Activated naive CD4-positive, alpha-beta T cell treated with anti-CD3 and anti-CD28 coated beads for 36 hours (primary cell): ENCODE measurements around the gene AKAP7. TPM values are rescaled to one million over a fixed set of nuclear protein-coding genes. Genes with fewer than 3 reads are reported as not detected.
"Not testable (repeated sequence)": the region's sequence is repeated elsewhere in the genome, so short reads cannot be mapped to it uniquely, and the experiment has no call there.

Experiments
- CTCF ChIA-PET: fragments of 350-600 bp; sonication (Branson Sonifier 250); formaldehyde crosslinking; loops from one replicate; lab custom pipeline; 2021; ENCODE audit warnings: antibody characterized with exemption; lab: Charles Lee
- DNase-seq: peaks from one replicate; pipeline ENCODE4 v3.0.0-alpha.2; 2020
- H3K27ac Mint-ChIP-seq: one replicate; pipeline ENCODE4 v1.8.0; 2021; ENCODE audit warnings: mild to moderate bottlenecking, mixed read lengths
- H3K27me3 Mint-ChIP-seq: one replicate; pipeline ENCODE4 v1.8.0; 2021; ENCODE audit warnings: low read depth, mixed read lengths
- H3K36me3 Mint-ChIP-seq: one replicate; pipeline ENCODE4 v1.8.0; 2021; ENCODE audit warnings: low read depth, mixed read lengths
- H3K4me1 Mint-ChIP-seq: one replicate; pipeline ENCODE4 v1.8.0; 2021; ENCODE audit warnings: low read depth, mixed read lengths
- H3K4me3 Mint-ChIP-seq: one replicate; pipeline ENCODE4 v1.8.0; 2021; ENCODE audit warnings: mild to moderate bottlenecking, moderate library complexity, mixed read lengths
- H3K9me3 Mint-ChIP-seq: one replicate; pipeline ENCODE4 v1.8.0; 2021; ENCODE audit warnings: mixed read lengths
- intact Hi-C: fragments of 100-400 bp; cut with micrococcal nuclease; formaldehyde crosslinking; loops from one replicate; pipeline ENCODE4 v1.15.1; 2023
- total RNA-seq, 2 experiments: library from RNA; stranded (reverse); gene quantifications; one replicate each; pipeline ENCODE4 v1.2.3, GENCODE V29; 2021

Gene AKAP7
- total RNA-seq, 2 experiments from 2014 or later: 7.3 to 7.5 TPM

GRCh38 chr6:131316654-131317053, 181.4 kb downstream of the AKAP7 start:
- H3K27me3 Mint-ChIP-seq: no peaks in the 10 kb centered on the region
- H3K4me3 Mint-ChIP-seq: no peak overlapping the region
- H3K9me3 Mint-ChIP-seq: peaks cover 13% of the 10 kb centered on the region
- CTCF ChIA-PET: no interaction called here
- no peak for DNase-seq
- H3K27ac Mint-ChIP-seq: no peak overlapping the region
- H3K4me1 Mint-ChIP-seq: no peaks in the 10 kb centered on the region
- H3K36me3 Mint-ChIP-seq: peaks cover 7% of the 10 kb centered on the region
- intact Hi-C loops: no loop called here

DNA sequence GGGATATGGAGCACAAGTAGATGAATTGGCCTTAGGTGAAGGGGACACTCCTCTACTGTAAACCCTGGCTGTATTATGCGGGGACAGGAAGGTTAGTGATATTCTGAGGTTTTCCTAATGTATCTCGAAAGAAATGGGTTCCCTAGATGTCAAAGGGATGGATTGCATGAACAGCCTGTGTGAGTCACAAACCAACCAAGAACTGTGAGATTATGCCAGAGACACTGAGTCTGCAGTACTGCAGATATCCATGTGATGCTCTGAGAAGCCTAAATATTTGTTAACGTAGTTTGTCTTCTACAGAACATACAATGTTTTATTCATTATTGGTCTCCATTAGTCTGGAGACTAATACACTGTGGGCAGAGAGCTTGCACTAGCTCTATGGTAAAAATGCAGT, 182.2 kb downstream of the AKAP7 start:
- no peak overlapping the region for H3K4me3 Mint-ChIP-seq
- intact Hi-C loops: no loop called here
- H3K27ac Mint-ChIP-seq: no peak overlapping the region
- CTCF ChIA-PET: no interaction called here
- no peaks in the 10 kb centered on the region for H3K4me1 Mint-ChIP-seq
- peaks cover 13% of the 10 kb centered on the region for H3K9me3 Mint-ChIP-seq
- H3K36me3 Mint-ChIP-seq: peaks cover 7% of the 10 kb centered on the region
- DNase-seq: no peak
- H3K27me3 Mint-ChIP-seq: no peaks in the 10 kb centered on the region

DNA sequence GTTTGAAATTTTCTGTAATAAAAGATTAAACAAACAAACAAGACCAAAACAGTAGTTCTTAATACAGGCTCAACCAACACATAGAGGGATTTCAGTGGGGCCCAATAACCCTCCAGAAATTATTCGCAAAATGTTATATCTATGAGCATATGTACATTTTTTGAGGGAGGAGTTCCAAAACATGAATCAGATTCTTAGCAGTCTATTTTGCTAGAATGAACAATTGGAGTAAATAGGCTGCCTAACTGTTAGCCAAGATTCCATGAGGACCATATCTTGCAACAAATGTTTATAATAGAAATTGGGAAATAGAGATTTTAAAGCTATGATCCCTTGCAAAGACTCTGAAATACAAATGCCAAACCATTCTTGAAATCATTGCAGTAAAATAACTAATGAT, 186.3 kb downstream of the AKAP7 start:
- no peak overlapping the region for H3K4me3 Mint-ChIP-seq
- intact Hi-C loops: no loop called here
- CTCF ChIA-PET: no interaction called here
- peaks cover 3% of the 10 kb centered on the region for H3K9me3 Mint-ChIP-seq
- no peaks in the 10 kb centered on the region for H3K27me3 Mint-ChIP-seq
- DNase-seq: no peak
- no peak overlapping the region for H3K27ac Mint-ChIP-seq
- no peaks in the 10 kb centered on the region for H3K4me1 Mint-ChIP-seq
- peaks cover 5% of the 10 kb centered on the region for H3K36me3 Mint-ChIP-seq

DNA sequence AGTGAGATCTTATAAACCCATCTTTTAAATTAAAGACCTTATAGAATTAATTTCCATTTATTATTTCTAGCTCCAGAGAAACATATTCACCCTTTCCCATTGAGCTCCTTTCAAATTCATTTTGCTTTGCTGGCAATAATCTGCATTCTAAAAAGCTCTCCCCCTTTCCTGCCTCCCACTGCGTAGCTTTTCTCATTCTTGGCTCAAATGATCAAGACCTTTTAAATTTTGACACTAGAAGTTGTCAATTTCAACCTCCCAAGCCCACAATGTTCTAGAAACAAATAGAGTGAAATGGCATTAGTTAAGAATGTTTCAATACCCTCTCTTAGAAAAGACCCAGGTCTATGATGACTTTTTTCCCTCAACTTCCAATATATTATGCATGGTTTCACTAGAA, 186.9 kb downstream of the AKAP7 start:
- H3K36me3 Mint-ChIP-seq: peaks cover 5% of the 10 kb centered on the region
- intact Hi-C loops: no loop called here
- no peak overlapping the region for H3K27ac Mint-ChIP-seq
- H3K4me3 Mint-ChIP-seq: no peak overlapping the region
- no peaks in the 10 kb centered on the region for H3K9me3 Mint-ChIP-seq
- CTCF ChIA-PET: no interaction called here
- DNase-seq: no peak
- H3K4me1 Mint-ChIP-seq: no peaks in the 10 kb centered on the region
- no peaks in the 10 kb centered on the region for H3K27me3 Mint-ChIP-seq

DNA sequence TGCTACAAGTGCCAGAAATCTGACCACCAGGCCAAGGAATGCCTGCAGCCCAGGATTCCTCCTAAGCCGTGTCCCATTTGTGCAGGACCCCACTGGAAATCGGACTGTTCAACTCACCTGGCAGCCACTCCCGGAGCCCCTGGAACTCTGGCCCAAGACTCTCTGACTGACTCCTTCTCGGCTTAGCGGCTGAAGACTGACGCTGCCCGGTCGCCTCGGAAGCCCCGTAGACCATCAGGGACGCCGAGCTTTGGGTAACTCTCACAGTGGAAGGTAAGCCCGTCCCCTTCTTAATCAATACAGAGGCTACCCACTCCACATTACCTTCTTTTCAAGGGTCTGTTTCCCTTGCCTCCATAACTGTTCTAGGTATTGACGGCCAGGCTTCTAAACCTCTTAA, 190.4 kb downstream of the AKAP7 start:
- CTCF ChIA-PET, intact Hi-C loops, H3K9me3 Mint-ChIP-seq: not testable (repeated sequence)

DNA sequence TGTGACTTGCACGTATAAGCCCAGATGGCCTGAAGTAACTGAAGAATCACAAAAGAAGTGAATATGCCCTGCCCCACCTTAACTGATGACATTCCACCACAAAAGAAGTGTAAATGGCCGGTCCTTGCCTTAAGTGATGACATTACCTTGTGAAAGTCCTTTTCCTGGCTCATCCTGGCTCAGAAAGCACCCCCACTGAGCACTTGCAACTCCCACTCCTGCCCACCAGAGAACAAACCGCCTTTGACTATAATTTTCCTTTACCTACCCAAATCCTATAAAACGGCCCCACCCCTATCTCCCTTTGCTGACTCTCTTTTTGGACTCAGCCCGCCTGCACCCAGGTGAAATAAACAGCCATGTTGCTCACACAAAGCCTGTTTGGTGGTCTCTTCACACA, 193.5 kb downstream of the AKAP7 start:
- CTCF ChIA-PET, H3K27ac Mint-ChIP-seq, H3K27me3 Mint-ChIP-seq, H3K36me3 Mint-ChIP-seq, DNase-seq, H3K9me3 Mint-ChIP-seq, H3K4me1 Mint-ChIP-seq, H3K4me3 Mint-ChIP-seq, intact Hi-C loops: not testable (repeated sequence)

More for the DNA sequence above, 190.4 kb downstream of the AKAP7 start:
- not testable (repeated sequence) for DNase-seq, H3K27ac Mint-ChIP-seq, H3K4me3 Mint-ChIP-seq, H3K4me1 Mint-ChIP-seq, H3K36me3 Mint-ChIP-seq, H3K27me3 Mint-ChIP-seq

- Mint-ChIP-seq H3K9me3 (no peaks in the 10 kb centered on the region), H3K4me1 (no peaks in the 10 kb centered on the region)
- CTCF ChIA-PET: interaction anchor here (0.6 kb wide), 1 partner anchor 202 kb away, joined by 3 read pairs; no protein-coding TSS in a partner anchor
Observed at GRCh38 chr6:131331151-131331550, 195.9 kb downstream of the AKAP7 start.

GRCh38 chr6:131331873-131332781, 196.9 kb downstream of the AKAP7 start:
- no peak overlapping the region for H3K4me3 Mint-ChIP-seq
- CTCF ChIA-PET: no interaction called here

More at GRCh38 chr6:131331151-131331550, 195.9 kb downstream of the AKAP7 start:
- intact Hi-C loops: no loop called here
- no peak overlapping the region for H3K4me3 Mint-ChIP-seq
- no peak overlapping the region for H3K27ac Mint-ChIP-seq
- H3K27me3 Mint-ChIP-seq: no peaks in the 10 kb centered on the region
- DNase-seq: no peak
- H3K36me3 Mint-ChIP-seq: no peaks in the 10 kb centered on the region

More at GRCh38 chr6:131331873-131332781, 196.9 kb downstream of the AKAP7 start:
- Mint-ChIP-seq H3K36me3 (no peaks in the 10 kb centered on the region), H3K9me3 (no peaks in the 10 kb centered on the region), H3K27me3 (no peaks in the 10 kb centered on the region), H3K27ac (no peak overlapping the region), H3K4me1 (no peaks in the 10 kb centered on the region)
- no peak for DNase-seq
- intact Hi-C loops: no loop called here

Other genes starting within 250 kb of the AKAP7 start
- gene EPB41L2, start 72.2 kb upstream of the AKAP7 start, total RNA-seq: 10 to 100 TPM; 33.5 to 37.7 TPM